ENCODE data around the gene SYT3. TPM values are rescaled to one million over a fixed set of nuclear protein-coding genes. Genes with fewer than 3 reads are reported as not detected.

Gene SYT3
- total and polyA plus RNA-seq, 2 of the 13 experiments (the other 11 are each of a cell fraction or from before 2014, with no cell fraction given) = not detected

DNA sequence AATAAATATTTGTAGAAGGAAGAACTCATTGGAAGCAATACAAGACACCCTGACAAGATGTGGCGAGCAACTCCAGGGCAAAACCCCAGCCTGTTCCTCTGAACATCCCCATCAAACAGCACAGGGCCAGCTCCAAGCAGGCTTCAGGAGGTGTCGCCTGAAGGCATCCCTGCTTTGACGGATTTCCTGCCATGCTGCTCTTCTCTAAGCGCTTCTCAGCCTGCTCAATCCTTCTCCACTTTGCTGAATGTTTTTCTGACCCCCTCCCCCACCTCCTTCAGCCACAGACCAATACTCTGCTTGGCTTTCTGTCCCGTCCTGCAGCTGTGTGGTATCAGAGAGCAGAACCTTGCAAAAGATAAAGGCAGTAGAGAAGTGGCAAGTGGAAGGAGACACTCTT lies 38.0 kb upstream of the SYT3 start (continued):
- TF ChIP-seq, protein P1, sequence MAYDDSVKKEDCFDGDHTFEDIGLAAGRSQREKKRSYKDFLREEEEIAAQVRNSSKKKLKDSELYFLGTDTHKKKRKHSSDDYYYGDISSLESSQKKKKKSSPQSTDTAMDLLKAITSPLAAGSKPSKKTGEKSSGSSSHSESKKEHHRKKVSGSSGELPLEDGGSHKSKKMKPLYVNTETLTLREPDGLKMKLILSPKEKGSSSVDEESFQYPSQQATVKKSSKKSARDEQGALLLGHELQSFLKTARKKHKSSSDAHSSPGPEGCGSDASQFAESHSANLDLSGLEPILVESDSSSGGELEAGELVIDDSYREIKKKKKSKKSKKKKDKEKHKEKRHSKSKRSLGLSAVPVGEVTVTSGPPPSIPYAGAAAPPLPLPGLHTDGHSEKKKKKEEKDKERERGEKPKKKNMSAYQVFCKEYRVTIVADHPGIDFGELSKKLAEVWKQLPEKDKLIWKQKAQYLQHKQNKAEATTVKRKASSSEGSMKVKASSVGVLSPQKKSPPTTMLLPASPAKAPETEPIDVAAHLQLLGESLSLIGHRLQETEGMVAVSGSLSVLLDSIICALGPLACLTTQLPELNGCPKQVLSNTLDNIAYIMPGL (CRISPR knock-in tag; IDR thresholded peaks at IDR 0.05; ENCODE audit: borderline replicate concordance in 1 of 2, low read depth in 1 of 2) = no peak
- TF ChIP-seq ZSCAN22 (CRISPR knock-in tag; IDR thresholded peaks at IDR 0.05) = no peak
- TF ChIP-seq, protein P2, sequence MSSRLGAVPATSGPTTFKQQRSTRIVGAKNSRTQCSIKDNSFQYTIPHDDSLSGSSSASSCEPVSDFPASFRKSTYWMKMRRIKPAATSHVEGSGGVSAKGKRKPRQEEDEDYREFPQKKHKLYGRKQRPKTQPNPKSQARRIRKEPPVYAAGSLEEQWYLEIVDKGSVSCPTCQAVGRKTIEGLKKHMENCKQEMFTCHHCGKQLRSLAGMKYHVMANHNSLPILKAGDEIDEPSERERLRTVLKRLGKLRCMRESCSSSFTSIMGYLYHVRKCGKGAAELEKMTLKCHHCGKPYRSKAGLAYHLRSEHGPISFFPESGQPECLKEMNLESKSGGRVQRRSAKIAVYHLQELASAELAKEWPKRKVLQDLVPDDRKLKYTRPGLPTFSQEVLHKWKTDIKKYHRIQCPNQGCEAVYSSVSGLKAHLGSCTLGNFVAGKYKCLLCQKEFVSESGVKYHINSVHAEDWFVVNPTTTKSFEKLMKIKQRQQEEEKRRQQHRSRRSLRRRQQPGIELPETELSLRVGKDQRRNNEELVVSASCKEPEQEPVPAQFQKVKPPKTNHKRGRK (CRISPR knock-in tag; IDR thresholded peaks at IDR 0.05) = no peak
- TF ChIP-seq, protein P3, sequence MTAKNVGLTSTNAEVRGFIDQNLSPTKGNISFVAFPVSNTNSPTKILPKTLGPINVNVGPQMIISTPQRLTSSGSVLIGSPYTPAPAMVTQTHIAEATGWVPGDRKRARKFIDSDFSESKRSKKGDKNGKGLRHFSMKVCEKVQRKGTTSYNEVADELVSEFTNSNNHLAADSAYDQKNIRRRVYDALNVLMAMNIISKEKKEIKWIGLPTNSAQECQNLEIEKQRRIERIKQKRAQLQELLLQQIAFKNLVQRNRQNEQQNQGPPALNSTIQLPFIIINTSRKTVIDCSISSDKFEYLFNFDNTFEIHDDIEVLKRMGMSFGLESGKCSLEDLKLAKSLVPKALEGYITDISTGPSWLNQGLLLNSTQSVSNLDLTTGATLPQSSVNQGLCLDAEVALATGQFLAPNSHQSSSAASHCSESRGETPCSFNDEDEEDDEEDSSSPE (CRISPR knock-in tag; IDR thresholded peaks at IDR 0.05) = no peak
- TF ChIP-seq, protein P4, sequence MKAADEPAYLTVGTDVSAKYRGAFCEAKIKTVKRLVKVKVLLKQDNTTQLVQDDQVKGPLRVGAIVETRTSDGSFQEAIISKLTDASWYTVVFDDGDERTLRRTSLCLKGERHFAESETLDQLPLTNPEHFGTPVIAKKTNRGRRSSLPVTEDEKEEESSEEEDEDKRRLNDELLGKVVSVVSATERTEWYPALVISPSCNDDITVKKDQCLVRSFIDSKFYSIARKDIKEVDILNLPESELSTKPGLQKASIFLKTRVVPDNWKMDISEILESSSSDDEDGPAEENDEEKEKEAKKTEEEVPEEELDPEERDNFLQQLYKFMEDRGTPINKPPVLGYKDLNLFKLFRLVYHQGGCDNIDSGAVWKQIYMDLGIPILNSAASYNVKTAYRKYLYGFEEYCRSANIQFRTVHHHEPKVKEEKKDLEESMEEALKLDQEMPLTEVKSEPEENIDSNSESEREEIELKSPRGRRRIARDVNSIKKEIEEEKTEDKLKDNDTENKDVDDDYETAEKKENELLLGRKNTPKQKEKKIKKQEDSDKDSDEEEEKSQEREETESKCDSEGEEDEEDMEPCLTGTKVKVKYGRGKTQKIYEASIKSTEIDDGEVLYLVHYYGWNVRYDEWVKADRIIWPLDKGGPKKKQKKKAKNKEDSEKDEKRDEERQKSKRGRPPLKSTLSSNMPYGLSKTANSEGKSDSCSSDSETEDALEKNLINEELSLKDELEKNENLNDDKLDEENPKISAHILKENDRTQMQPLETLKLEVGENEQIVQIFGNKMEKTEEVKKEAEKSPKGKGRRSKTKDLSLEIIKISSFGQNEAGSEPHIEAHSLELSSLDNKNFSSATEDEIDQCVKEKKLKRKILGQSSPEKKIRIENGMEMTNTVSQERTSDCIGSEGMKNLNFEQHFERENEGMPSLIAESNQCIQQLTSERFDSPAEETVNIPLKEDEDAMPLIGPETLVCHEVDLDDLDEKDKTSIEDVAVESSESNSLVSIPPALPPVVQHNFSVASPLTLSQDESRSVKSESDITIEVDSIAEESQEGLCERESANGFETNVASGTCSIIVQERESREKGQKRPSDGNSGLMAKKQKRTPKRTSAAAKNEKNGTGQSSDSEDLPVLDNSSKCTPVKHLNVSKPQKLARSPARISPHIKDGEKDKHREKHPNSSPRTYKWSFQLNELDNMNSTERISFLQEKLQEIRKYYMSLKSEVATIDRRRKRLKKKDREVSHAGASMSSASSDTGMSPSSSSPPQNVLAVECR (CRISPR knock-in tag; IDR thresholded peaks at IDR 0.05; ENCODE audit: borderline replicate concordance) = no peak
- no peak for TF ChIP-seq ONECUT2 (CRISPR knock-in tag; IDR thresholded peaks at IDR 0.05)
- TF ChIP-seq TAF15 (IDR thresholded peaks at IDR 0.05; ENCODE audit: low read depth, low read length, poor library complexity, severe bottlenecking) = no peak
- TF ChIP-seq BRD4 (CRISPR knock-in tag; IDR thresholded peaks at IDR 0.05) = no peak
- no peak for TF ChIP-seq CC2D1A (CRISPR knock-in tag; IDR thresholded peaks at IDR 0.05)
- TF ChIP-seq, protein P5, sequence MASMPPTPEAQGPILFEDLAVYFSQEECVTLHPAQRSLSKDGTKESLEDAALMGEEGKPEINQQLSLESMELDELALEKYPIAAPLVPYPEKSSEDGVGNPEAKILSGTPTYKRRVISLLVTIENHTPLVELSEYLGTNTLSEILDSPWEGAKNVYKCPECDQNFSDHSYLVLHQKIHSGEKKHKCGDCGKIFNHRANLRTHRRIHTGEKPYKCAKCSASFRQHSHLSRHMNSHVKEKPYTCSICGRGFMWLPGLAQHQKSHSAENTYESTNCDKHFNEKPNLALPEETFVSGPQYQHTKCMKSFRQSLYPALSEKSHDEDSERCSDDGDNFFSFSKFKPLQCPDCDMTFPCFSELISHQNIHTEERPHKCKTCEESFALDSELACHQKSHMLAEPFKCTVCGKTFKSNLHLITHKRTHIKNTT (CRISPR knock-in tag; IDR thresholded peaks at IDR 0.05) = no peak

All from HepG2 (cell line).